Smooth muscle cell (in vitro differentiated cells): ENCODE data around the gene CAPZB. TPM values are rescaled to one million over a fixed set of nuclear protein-coding genes. Genes with fewer than 3 reads are reported as not detected.

Experiments
- DNase-seq: peaks from one replicate; lab custom pipeline; 2025; ENCODE audit not compliant: unreplicated experiment; lab: John Stamatoyannopoulos, UW
- H2AFZ ChIP-seq: fragments of 200-600 bp; sonication (generic); 2 replicates; pipeline ENCODE4 v1.6.0; 2016; ENCODE audit warnings: antibody characterized with exemption, low read depth, mild to moderate bottlenecking
- H3F3A ChIP-seq: fragments of 200-600 bp; sonication (generic); 2 replicates; pipeline ENCODE4 v1.6.0; 2017; ENCODE audit warnings: antibody characterized with exemption, low read depth
- H3K27ac ChIP-seq: fragments of 200-600 bp; sonication (generic); 2 replicates; pipeline ENCODE4 v1.5.1; 2016; ENCODE audit warnings: low read depth, mild to moderate bottlenecking
- H3K27me3 ChIP-seq: fragments of 200-600 bp; sonication (generic); 2 replicates; pipeline ENCODE4 v1.6.1; 2016; ENCODE audit warnings: low read depth, mild to moderate bottlenecking
- H3K36me3 ChIP-seq: fragments of 200-600 bp; sonication (generic); 2 replicates; pipeline ENCODE4 v1.5.1; 2016; ENCODE audit warnings: low read depth
- H3K4me1 ChIP-seq: fragments of 200-600 bp; sonication (generic); 2 replicates; pipeline ENCODE4 v1.5.1; 2016; ENCODE audit warnings: low read depth
- H3K4me2 ChIP-seq: fragments of 200-600 bp; sonication (generic); 2 replicates; pipeline ENCODE4 v1.6.0; 2016; ENCODE audit warnings: mild to moderate bottlenecking
- H3K4me3 ChIP-seq: fragments of 200-600 bp; sonication (generic); 2 replicates; pipeline ENCODE4 v1.5.1; 2016; ENCODE audit warnings: mild to moderate bottlenecking
- H3K79me2 ChIP-seq: fragments of 200-600 bp; sonication (generic); 2 replicates; pipeline ENCODE4 v1.6.0; 2016; ENCODE audit warnings: low read depth, mild to moderate bottlenecking
- H3K9ac ChIP-seq: fragments of 200-600 bp; sonication (generic); 2 replicates; pipeline ENCODE4 v1.6.0; 2016; ENCODE audit warnings: low read depth
- H3K9me3 ChIP-seq: fragments of 200-600 bp; sonication (generic); replicated peaks from 2 replicates; pipeline ENCODE4 v1.5.1; 2016; ENCODE audit warnings: low read depth
- H4K20me1 ChIP-seq: fragments of 200-600 bp; sonication (generic); 2 replicates; pipeline ENCODE4 v1.6.0; 2016; ENCODE audit warnings: low read depth
- CTCF ChIP-seq: fragments of 200-600 bp; sonication (generic); IDR thresholded peaks from 2 replicates; pipeline ENCODE4 v1.5.1; 2017; ENCODE audit warnings: borderline replicate concordance, mild to moderate bottlenecking, antibody characterized with exemption; ENCODE audit not compliant: insufficient read depth, poor library complexity, severe bottlenecking
- WGBS: methylation state at CpG from one replicate; pipeline ENCODE4 v1.1.7; 2016; ENCODE audit warnings: low lambda C conversion rate; 5-methylcytosine and 5-hydroxymethylcytosine counted together
- polyA plus RNA-seq: library from polyadenylated mRNA; unstranded; fragments of >200 nt; fragmentation: Nextera tagmentation; extraction: Ambion mirVana; gene quantifications from 2 replicates; pipeline ENCODE4 v1.2.1, GENCODE V29; 2016
- total RNA-seq: library from RNA; depleted of rRNA; stranded (reverse); fragments of >200 nt; gene quantifications from 2 replicates; pipeline ENCODE4 v1.2.3, GENCODE V29; 2014

The CAPZB gene
- total and polyA plus RNA-seq, 2 experiments from 2014 or later, result 205 to 405 TPM

- H3K9ac ChIP-seq, result no peak overlapping the region
- no peaks in the 10 kb centered on the region for H3K9me3 ChIP-seq
- no peaks in the 10 kb centered on the region for H3K4me1 ChIP-seq
- TF ChIP-seq CTCF, result no peak
- 71% methylated on average over 4 of the region's 4 CpGs for WGBS
- no peaks in the 10 kb centered on the region for H3K27me3 ChIP-seq
- no peak for DNase-seq
- no peak overlapping the region for H2AFZ ChIP-seq
- H3K36me3 ChIP-seq, result no peaks in the 10 kb centered on the region
- peaks cover 51% of the 10 kb centered on the region for H3K79me2 ChIP-seq
- no peak overlapping the region for H3K4me2 ChIP-seq
- no peaks in the 10 kb centered on the region for H3F3A ChIP-seq
- H4K20me1 ChIP-seq, result peaks cover 95% of the 10 kb centered on the region
- H3K27ac ChIP-seq, result no peak overlapping the region
- no peak overlapping the region for H3K4me3 ChIP-seq
Observed at GRCh38 chr1:19384113-19384512, 101.2 kb downstream of the CAPZB start.

- peaks cover 92% of the 10 kb centered on the region for H4K20me1 ChIP-seq
- TF ChIP-seq CTCF, result no peak
- DNase-seq, result no peak
- no peaks in the 10 kb centered on the region for H3K27me3 ChIP-seq
- H3K36me3 ChIP-seq, result peaks cover 8% of the 10 kb centered on the region
- no peaks in the 10 kb centered on the region for H3F3A ChIP-seq
- H3K4me1 ChIP-seq, result no peaks in the 10 kb centered on the region
- no peak overlapping the region for H3K4me2 ChIP-seq
- H3K79me2 ChIP-seq, result peaks cover 32% of the 10 kb centered on the region
- H3K9ac ChIP-seq, result no peak overlapping the region
- whole genome bisulfite sequencing, result 96% methylated on average over 4 of the region's 4 CpGs
- no peaks in the 10 kb centered on the region for H3K9me3 ChIP-seq
- H2AFZ ChIP-seq, result no peak overlapping the region
- no peak overlapping the region for H3K4me3 ChIP-seq
- no peak overlapping the region for H3K27ac ChIP-seq
Observed at GRCh38 chr1:19382222-19382621, 103.1 kb downstream of the CAPZB start.

- no peak overlapping the region for H3K4me2 ChIP-seq
- H3K4me3 ChIP-seq, result no peak overlapping the region
- peaks cover 16% of the 10 kb centered on the region for H3K36me3 ChIP-seq
- H2AFZ ChIP-seq, result no peak overlapping the region
- WGBS, result 96% methylated on average over 6 of the region's 6 CpGs
- H4K20me1 ChIP-seq, result peaks cover 92% of the 10 kb centered on the region
- no peaks in the 10 kb centered on the region for H3K27me3 ChIP-seq
- no peak overlapping the region for H3K9ac ChIP-seq
- TF ChIP-seq CTCF, result no peak
- no peaks in the 10 kb centered on the region for H3K4me1 ChIP-seq
- H3F3A ChIP-seq, result no peaks in the 10 kb centered on the region
- no peaks in the 10 kb centered on the region for H3K9me3 ChIP-seq
- H3K27ac ChIP-seq, result no peak overlapping the region
- DNase-seq, result no peak
- H3K79me2 ChIP-seq, result peaks cover 33% of the 10 kb centered on the region
Observed at GRCh38 chr1:19381261-19381660, 104.1 kb downstream of the CAPZB start.
